Fibroblast of lung (primary cell): ENCODE measurements around the gene CD7. TPM values are rescaled to one million over a fixed set of nuclear protein-coding genes. Genes with fewer than 3 reads are reported as not detected.

Source experiments
- DNase-seq, 2 donors: peaks; one replicate each; pipeline versions ENCODE4 v3.0.0 to v3.0.0-alpha.2; 2010; ENCODE audit warnings: low read depth in 2 of 2
- H2AFZ ChIP-seq: 2 replicates; pipeline ENCODE4 v1.5.1; 2012; ENCODE audit warnings: low read length, control low read depth, inconsistent platforms
- H3K27ac ChIP-seq: 2 replicates; pipeline ENCODE4 v1.5.1; 2011; ENCODE audit warnings: low read length, control low read depth; ENCODE audit not compliant: insufficient read depth
- H3K27me3 ChIP-seq: 2 replicates; pipeline ENCODE4 v1.5.1; 2011; ENCODE audit warnings: mild to moderate bottlenecking, low read length; ENCODE audit not compliant: control insufficient read depth, insufficient read depth
- H3K36me3 ChIP-seq: 2 replicates; pipeline ENCODE4 v1.5.1; 2011; ENCODE audit warnings: low read length; ENCODE audit not compliant: control insufficient read depth, insufficient read depth
- H3K4me1 ChIP-seq: 2 replicates; pipeline ENCODE4 v1.5.1; 2011; ENCODE audit warnings: low read length; ENCODE audit not compliant: control insufficient read depth, insufficient read depth; ENCODE audit errors: extremely low read depth
- H3K4me2 ChIP-seq: 2 replicates; pipeline ENCODE4 v1.5.1; 2011; ENCODE audit warnings: low read length, control low read depth; ENCODE audit not compliant: insufficient read depth; ENCODE audit errors: extremely low read depth
- H3K4me3 ChIP-seq, 4 experiments: fragments of 200-600 bp in 1 of 4; sonication (generic) in 1 of 4; replicated peaks in 1 of 4; 2 replicates each; pipeline ENCODE4 v1.5.1; 2011 to 2016; ENCODE audit warnings: low read length in 4 of 4, low read depth in 3 of 4, mild to moderate bottlenecking in 3 of 4, control low read depth in 2 of 4, inconsistent platforms in 1 of 4, mixed read lengths in 1 of 4; ENCODE audit not compliant: insufficient read depth in 1 of 4; ENCODE audit errors: control extremely low read depth in 1 of 4
- H3K79me2 ChIP-seq: 2 replicates; pipeline ENCODE4 v1.5.1; 2012; ENCODE audit warnings: mild to moderate bottlenecking, low read length, inconsistent platforms; ENCODE audit not compliant: control insufficient read depth, insufficient read depth
- H3K9ac ChIP-seq: 2 replicates; pipeline ENCODE4 v1.5.1; 2011; ENCODE audit warnings: mild to moderate bottlenecking, low read length, control low read depth; ENCODE audit not compliant: insufficient read depth
- H3K9me3 ChIP-seq: 2 replicates; pipeline ENCODE4 v1.5.1; 2012; ENCODE audit warnings: low read depth, low read length; ENCODE audit not compliant: control insufficient read depth, insufficient read depth
- H4K20me1 ChIP-seq: 2 replicates; pipeline ENCODE4 v1.5.1; 2011; ENCODE audit warnings: low read length; ENCODE audit not compliant: control insufficient read depth, insufficient read depth; ENCODE audit errors: extremely low read depth
- EZH2 ChIP-seq: IDR thresholded peaks from 2 replicates; pipeline ENCODE4 v1.5.1; 2012; ENCODE audit warnings: low read length, control low read depth, mild to moderate bottlenecking; ENCODE audit errors: missing control alignments
- polyA plus RNA-seq, 2 donors: library from polyadenylated mRNA; depleted of rRNA in 1 of 2; stranded (reverse) in 1 of 2; unstranded in 1 of 2; fragments of >200 nt; gene quantifications; 2 replicates each; pipeline ENCODE4 v1.2.1, GENCODE V29; 2011 to 2012; ENCODE audit warnings: missing spikeins in 1 of 2
- total RNA-seq: library from RNA; depleted of rRNA; stranded (reverse); fragments of >200 nt; gene quantifications from 2 replicates; pipeline ENCODE4 v1.2.1, GENCODE V29; 2014
- TF ChIP-seq, protein P1 (sequence below), 2 donors: IDR thresholded peaks in 1 of 2; conservative IDR thresholded peaks in 1 of 2; 1 replicate in 1 of 2; 2 replicates in 1 of 2; pipeline ENCODE4 v1.5.1; 2011 to 2012; ENCODE audit warnings: low read length in 2 of 2, control low read depth in 1 of 2, inconsistent platforms in 1 of 2, low read depth in 1 of 2, mild to moderate bottlenecking in 1 of 2

CD7 gene
- total and polyA plus RNA-seq, 2 donors (not counting 1 experiment from before 2014, with no cell fraction given): 0.17 TPM; not detected in 1

DNA sequence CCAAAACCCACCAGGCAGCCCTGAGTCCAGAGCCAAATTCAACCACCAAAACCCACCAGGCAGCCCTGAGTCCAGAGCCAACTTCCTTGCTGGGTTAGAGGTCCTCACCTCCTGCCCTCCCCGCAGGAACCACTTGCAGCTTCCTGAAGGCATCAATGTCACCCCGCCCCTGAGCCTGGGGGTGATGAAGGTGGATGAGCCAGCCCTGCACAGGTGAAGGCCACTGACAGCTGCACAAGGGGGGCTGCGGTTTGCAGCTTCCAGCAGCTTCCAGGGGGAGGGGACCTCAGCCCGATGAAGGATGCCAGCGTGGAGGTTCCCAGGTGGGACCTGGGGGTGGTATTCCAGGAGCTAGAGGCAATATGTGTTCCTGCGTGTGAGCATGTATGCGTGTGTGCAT, 36.3 kb downstream of the CD7 start:
- Histone ChIP-seq H3K9ac (no peak overlapping the region), H3K27me3 (no peaks in the 10 kb centered on the region), H3K9me3 (no peaks in the 10 kb centered on the region), H3K4me3 (no peak overlapping the region), H2AFZ (no peak overlapping the region), H3K36me3 (no peaks in the 10 kb centered on the region), H3K27ac (no peak overlapping the region), H3K4me2 (no peak overlapping the region), H4K20me1 (no peaks in the 10 kb centered on the region), H3K4me1 (peaks cover 11% of the 10 kb centered on the region), H3K79me2 (no peaks in the 10 kb centered on the region)
- DNase-seq: no peak
- TF ChIP-seq EZH2: no peak
- TF ChIP-seq, protein P1, sequence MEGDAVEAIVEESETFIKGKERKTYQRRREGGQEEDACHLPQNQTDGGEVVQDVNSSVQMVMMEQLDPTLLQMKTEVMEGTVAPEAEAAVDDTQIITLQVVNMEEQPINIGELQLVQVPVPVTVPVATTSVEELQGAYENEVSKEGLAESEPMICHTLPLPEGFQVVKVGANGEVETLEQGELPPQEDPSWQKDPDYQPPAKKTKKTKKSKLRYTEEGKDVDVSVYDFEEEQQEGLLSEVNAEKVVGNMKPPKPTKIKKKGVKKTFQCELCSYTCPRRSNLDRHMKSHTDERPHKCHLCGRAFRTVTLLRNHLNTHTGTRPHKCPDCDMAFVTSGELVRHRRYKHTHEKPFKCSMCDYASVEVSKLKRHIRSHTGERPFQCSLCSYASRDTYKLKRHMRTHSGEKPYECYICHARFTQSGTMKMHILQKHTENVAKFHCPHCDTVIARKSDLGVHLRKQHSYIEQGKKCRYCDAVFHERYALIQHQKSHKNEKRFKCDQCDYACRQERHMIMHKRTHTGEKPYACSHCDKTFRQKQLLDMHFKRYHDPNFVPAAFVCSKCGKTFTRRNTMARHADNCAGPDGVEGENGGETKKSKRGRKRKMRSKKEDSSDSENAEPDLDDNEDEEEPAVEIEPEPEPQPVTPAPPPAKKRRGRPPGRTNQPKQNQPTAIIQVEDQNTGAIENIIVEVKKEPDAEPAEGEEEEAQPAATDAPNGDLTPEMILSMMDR (conservative IDR thresholded peaks at IDR 0.05 in 1 of 2, IDR thresholded peaks at IDR 0.05 in 1 of 2; ENCODE audit: low read depth in 1 of 2, low read length in 2 of 2): no peak

DNA sequence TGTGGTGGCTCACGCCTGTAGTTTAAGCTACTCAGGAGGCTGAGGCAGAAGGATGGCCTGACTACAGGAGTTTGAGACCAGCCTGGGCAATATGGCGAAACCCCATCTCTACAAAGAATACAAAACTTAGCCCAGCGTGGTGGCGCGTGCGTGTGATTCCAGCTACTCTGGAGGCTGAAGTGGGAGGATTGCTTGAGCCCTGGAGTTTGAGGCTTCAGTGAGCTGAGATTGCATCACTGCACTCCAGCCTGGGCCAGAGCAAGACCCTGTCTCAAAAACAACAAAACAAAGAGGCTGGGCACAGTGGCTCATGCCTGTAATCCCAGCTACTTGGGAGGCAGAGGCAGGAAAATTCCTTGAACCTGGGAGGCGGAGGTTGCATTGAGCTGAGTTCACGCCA, 36.9 kb downstream of the CD7 start:
- Histone ChIP-seq H3K79me2 (no peaks in the 10 kb centered on the region), H3K9me3 (no peaks in the 10 kb centered on the region), H3K4me2 (no peak overlapping the region), H2AFZ (no peak overlapping the region), H3K9ac (no peak overlapping the region), H3K36me3 (no peaks in the 10 kb centered on the region), H3K4me3 (no peak overlapping the region), H3K27me3 (no peaks in the 10 kb centered on the region), H3K27ac (no peak overlapping the region), H4K20me1 (no peaks in the 10 kb centered on the region), H3K4me1 (peaks cover 11% of the 10 kb centered on the region)
- TF ChIP-seq, protein P1 (conservative IDR thresholded peaks at IDR 0.05 in 1 of 2, IDR thresholded peaks at IDR 0.05 in 1 of 2; ENCODE audit: low read depth in 1 of 2, low read length in 2 of 2): no peak
- no peak for TF ChIP-seq EZH2
- no peak for DNase-seq

DNA sequence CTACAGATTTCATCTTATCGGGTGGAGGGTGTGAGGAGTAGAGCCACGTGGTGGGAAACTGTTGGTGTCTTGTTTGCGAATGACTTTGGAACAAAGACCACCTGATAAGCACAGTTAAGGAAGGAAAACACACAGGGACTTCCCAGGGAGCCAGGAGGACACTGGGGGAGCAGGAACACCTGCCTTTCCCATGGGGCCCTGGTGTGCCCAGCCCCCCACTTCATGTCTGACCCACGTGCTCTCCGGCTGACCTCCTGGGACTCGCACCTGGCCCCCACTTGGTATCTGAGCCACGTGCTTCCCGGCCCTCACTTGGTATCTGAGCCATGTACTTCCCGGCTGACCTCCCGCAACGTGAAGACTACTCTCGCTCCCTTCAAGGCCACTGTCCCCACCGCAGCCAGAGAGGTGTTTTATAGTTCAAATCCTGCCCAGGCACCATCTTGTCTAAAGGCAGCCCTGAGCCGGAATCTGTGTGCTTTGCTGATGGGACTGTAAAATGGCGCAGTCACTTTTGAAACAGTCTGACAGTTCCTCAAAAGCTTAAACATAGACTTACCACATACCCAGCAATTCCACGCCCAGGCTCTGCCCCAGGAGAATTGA, 38.5 kb downstream of the CD7 start:
- Histone ChIP-seq H3K9me3 (no peaks in the 10 kb centered on the region), H3K4me3 (no peak overlapping the region), H3K9ac (no peak overlapping the region), H3K27ac (no peak overlapping the region), H4K20me1 (no peaks in the 10 kb centered on the region), H2AFZ (no peak overlapping the region), H3K4me2 (no peak overlapping the region), H3K36me3 (no peaks in the 10 kb centered on the region), H3K79me2 (no peaks in the 10 kb centered on the region), H3K4me1 (peaks cover 11% of the 10 kb centered on the region), H3K27me3 (no peaks in the 10 kb centered on the region)
- no peak for TF ChIP-seq EZH2
- TF ChIP-seq, protein P1 (conservative IDR thresholded peaks at IDR 0.05 in 1 of 2, IDR thresholded peaks at IDR 0.05 in 1 of 2; ENCODE audit: low read depth in 1 of 2, low read length in 2 of 2): no peak
- no peak for DNase-seq
